ENCODE results near the gene PUS10.
"Not testable (repeated sequence)": the region's sequence is repeated elsewhere in the genome, so short reads cannot be mapped to it uniquely, and the experiment has no call there.

PUS10 gene

GRCh38 chr2:61042807-61043206 lies 24.8 kb upstream of the PUS10 start:
- Histone ChIP-seq H2AFZ (ENCODE audit: low read depth) (no peak overlapping the region), H3K9ac (no peak overlapping the region), H3K4me3 (IDR thresholded peaks at IDR 0.05; ENCODE audit: insufficient read depth, low read depth, low read length) (no peak overlapping the region), H3K4me2 (no peak overlapping the region), H3K27ac (no peak overlapping the region), H3K4me1 (ENCODE audit: low read depth, poor library complexity, severe bottlenecking) (no peaks in the 10 kb centered on the region), H4K20me1 (ENCODE audit: insufficient read depth) (no peaks in the 10 kb centered on the region), H3K36me3 (ENCODE audit: insufficient read depth) (no peaks in the 10 kb centered on the region), H3K27me3 (ENCODE audit: insufficient read depth, low read depth) (no peaks in the 10 kb centered on the region), H3K79me2 (ENCODE audit: insufficient read depth, low read depth) (no peaks in the 10 kb centered on the region)
- TF ChIP-seq, protein P1, sequence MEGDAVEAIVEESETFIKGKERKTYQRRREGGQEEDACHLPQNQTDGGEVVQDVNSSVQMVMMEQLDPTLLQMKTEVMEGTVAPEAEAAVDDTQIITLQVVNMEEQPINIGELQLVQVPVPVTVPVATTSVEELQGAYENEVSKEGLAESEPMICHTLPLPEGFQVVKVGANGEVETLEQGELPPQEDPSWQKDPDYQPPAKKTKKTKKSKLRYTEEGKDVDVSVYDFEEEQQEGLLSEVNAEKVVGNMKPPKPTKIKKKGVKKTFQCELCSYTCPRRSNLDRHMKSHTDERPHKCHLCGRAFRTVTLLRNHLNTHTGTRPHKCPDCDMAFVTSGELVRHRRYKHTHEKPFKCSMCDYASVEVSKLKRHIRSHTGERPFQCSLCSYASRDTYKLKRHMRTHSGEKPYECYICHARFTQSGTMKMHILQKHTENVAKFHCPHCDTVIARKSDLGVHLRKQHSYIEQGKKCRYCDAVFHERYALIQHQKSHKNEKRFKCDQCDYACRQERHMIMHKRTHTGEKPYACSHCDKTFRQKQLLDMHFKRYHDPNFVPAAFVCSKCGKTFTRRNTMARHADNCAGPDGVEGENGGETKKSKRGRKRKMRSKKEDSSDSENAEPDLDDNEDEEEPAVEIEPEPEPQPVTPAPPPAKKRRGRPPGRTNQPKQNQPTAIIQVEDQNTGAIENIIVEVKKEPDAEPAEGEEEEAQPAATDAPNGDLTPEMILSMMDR (conservative IDR thresholded peaks at IDR 0.05; ENCODE audit: low read depth, low read length), result no peak

DNA sequence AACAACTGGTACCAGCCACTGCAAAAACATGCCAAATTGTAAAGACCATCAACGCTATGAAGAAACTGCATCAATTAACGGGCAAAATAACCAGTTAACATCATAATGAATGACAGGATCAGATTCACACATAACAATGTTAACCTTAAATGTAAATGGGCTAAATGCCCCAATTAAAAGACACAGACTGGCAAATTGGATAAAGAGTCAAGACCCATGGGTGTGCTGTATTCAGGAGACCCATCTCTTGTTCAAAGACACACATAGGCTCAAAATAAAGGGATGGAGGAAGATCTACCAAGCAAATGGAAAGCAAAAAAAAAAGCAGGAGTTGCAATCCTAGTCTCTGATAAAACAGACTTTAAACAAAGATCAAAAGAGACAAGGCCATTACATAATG lies 18.6 kb upstream of the PUS10 start:
- not testable (repeated sequence) for H3K27me3 ChIP-seq (ENCODE audit: insufficient read depth, low read depth); H3K4me3 ChIP-seq (IDR thresholded peaks at IDR 0.05; ENCODE audit: insufficient read depth, low read depth, low read length); H3K4me1 ChIP-seq (ENCODE audit: low read depth, poor library complexity, severe bottlenecking); H3K36me3 ChIP-seq (ENCODE audit: insufficient read depth); H3K4me2 ChIP-seq; H4K20me1 ChIP-seq (ENCODE audit: insufficient read depth); H3K27ac ChIP-seq; H2AFZ ChIP-seq (ENCODE audit: low read depth); H3K9ac ChIP-seq; H3K79me2 ChIP-seq (ENCODE audit: insufficient read depth, low read depth)

DNA sequence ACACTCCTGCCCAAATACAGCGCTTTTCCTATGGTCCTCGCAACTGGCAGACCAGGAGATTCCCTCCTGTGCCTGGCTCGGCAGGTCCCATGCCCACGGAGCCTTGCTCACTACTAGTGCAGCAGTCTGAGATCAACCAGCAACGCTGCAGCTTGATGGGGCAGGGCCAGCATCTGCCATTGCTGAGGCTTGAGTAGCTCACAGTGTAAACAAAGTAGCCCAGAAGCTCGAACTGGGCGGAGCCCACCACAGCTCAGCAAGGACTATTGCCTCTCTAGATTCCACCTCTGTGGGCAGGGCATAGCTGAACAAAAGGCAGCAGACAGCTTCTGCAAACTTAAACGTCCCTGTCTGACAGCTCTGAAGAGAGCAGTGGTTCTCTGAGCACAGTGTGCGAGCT lies 16.5 kb upstream of the PUS10 start:
- H3K27me3 ChIP-seq (ENCODE audit: insufficient read depth, low read depth); H3K4me3 ChIP-seq (IDR thresholded peaks at IDR 0.05; ENCODE audit: insufficient read depth, low read depth, low read length); H3K4me1 ChIP-seq (ENCODE audit: low read depth, poor library complexity, severe bottlenecking); H3K4me2 ChIP-seq; H3K27ac ChIP-seq; H4K20me1 ChIP-seq (ENCODE audit: insufficient read depth); H3K9ac ChIP-seq; H3K79me2 ChIP-seq (ENCODE audit: insufficient read depth, low read depth); H3K36me3 ChIP-seq (ENCODE audit: insufficient read depth); H2AFZ ChIP-seq (ENCODE audit: low read depth): not testable (repeated sequence)

GRCh38 chr2:61029533-61029932 lies 11.5 kb upstream of the PUS10 start:
- Histone ChIP-seq H3K4me2 (no peak overlapping the region), H4K20me1 (ENCODE audit: insufficient read depth) (no peaks in the 10 kb centered on the region)

GRCh38 chr2:61023670-61024069 lies 5.6 kb upstream of the PUS10 start:
- Histone ChIP-seq H3K79me2 (ENCODE audit: insufficient read depth, low read depth) (peaks cover 41% of the 10 kb centered on the region), H3K9ac (no peak overlapping the region), H3K4me2 (no peak overlapping the region), H3K27me3 (ENCODE audit: insufficient read depth, low read depth) (no peaks in the 10 kb centered on the region), H4K20me1 (ENCODE audit: insufficient read depth) (no peaks in the 10 kb centered on the region), H3K27ac (no peak overlapping the region), H3K36me3 (ENCODE audit: insufficient read depth) (no peaks in the 10 kb centered on the region), H3K4me1 (ENCODE audit: low read depth, poor library complexity, severe bottlenecking) (peaks cover 17% of the 10 kb centered on the region), H3K4me3 (IDR thresholded peaks at IDR 0.05; ENCODE audit: insufficient read depth, low read depth, low read length) (no peak overlapping the region), H2AFZ (ENCODE audit: low read depth) (no peak overlapping the region)
- TF ChIP-seq, protein P1 (conservative IDR thresholded peaks at IDR 0.05; ENCODE audit: low read depth, low read length), result no peak

More at GRCh38 chr2:61029533-61029932, 11.5 kb upstream of the PUS10 start:
- no peak overlapping the region for H3K9ac ChIP-seq
- no peaks in the 10 kb centered on the region for H3K27me3 ChIP-seq (ENCODE audit: insufficient read depth, low read depth)
- H3K27ac ChIP-seq, result no peak overlapping the region
- H3K79me2 ChIP-seq (ENCODE audit: insufficient read depth, low read depth), result peaks cover 7% of the 10 kb centered on the region; the same call in 1 of the 2 replicates
- no peaks in the 10 kb centered on the region for H3K4me1 ChIP-seq (ENCODE audit: low read depth, poor library complexity, severe bottlenecking)
- H3K36me3 ChIP-seq (ENCODE audit: insufficient read depth), result peaks cover 8% of the 10 kb centered on the region; the same call in 1 of the 2 replicates
- no peak overlapping the region for H3K4me3 ChIP-seq (IDR thresholded peaks at IDR 0.05; ENCODE audit: insufficient read depth, low read depth, low read length)
- no peak overlapping the region for H2AFZ ChIP-seq (ENCODE audit: low read depth)
- TF ChIP-seq, protein P1 (conservative IDR thresholded peaks at IDR 0.05; ENCODE audit: low read depth, low read length), result no peak

All from KMS-11 (cell line).